HL-60 (cell line): ENCODE results near the gene DIS3L2.

Experiments
- CTCF ChIP-seq: IDR thresholded peaks from one replicate; pipeline ENCODE4 v1.5.1; 2011; ENCODE audit warnings: low read length, control low read depth, inconsistent platforms; ENCODE audit not compliant: insufficient read depth
- GABPA ChIP-seq: IDR thresholded peaks from 2 replicates; pipeline ENCODE4 v1.6.1; 2012; ENCODE audit warnings: low read depth
- POLR2AphosphoS5 ChIP-seq: IDR thresholded peaks from 2 replicates; pipeline ENCODE4 v1.6.1; 2012; ENCODE audit warnings: low read depth

GRCh38 chr2:232341739-232342126 lies 380.2 kb downstream of the DIS3L2 start:
- TF ChIP-seq POLR2AphosphoS5 (no peak), CTCF (no peak), GABPA (no peak)
